Sigmoid colon (tissue), 3 donors: Measurements from ENCODE around the gene RPL14.

Experiments
- CTCF ChIP-seq, 4 experiments: fragments of 450-650 bp in 3 of 4; fragments of 200-600 bp in 1 of 4; IDR thresholded peaks; one replicate each; pipeline ENCODE4 v1.5.1; 2016 to 2019; ENCODE audit warnings: antibody characterized with exemption in 4 of 4, mild to moderate bottlenecking in 3 of 4, moderate library complexity in 2 of 4
- POLR2A ChIP-seq, 2 donors: fragments of 450-650 bp; IDR thresholded peaks; one replicate each; pipeline ENCODE4 v1.6.1; 2016; ENCODE audit warnings: antibody characterized with exemption in 2 of 2, mild to moderate bottlenecking in 2 of 2, moderate library complexity in 2 of 2

DNA sequence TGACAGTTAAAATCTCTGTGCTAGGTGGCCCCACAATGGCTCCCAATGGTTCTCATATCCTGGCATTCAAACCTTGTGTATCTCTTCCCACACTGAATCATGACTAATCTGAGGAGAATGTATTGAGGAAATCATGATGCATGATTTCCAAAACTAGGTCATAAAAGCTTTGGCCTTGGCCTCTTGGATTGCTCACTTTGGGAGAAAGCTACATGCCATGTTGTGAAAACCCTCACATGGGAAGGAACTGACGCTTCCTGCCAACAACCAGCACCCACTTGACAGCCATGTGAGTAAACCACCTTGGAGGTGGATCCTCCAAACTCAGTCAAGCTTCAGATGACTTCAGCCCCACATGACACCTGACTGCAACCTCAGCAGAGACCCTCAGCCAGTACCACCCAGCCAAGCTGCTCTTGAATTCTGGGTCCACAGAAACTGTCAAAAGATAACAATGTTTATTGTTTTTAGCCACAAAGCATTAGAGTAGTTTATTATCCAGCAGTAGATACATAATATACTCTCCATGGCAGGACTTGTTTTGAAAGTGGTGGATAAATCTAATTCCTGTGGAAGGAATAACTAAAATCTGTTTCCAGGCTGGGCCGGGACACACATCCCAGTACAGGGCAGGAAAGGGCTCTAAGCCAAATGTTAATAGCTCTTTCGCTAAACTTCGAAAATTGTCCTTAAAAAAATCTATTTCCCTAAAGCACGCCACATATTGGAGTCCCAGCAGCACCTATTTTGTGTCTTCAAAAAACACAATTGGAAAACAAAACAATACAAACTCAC, 47.7 kb downstream of the RPL14 start:
- no peak for TF ChIP-seq POLR2A (IDR thresholded peaks at IDR 0.05)
- no peak for TF ChIP-seq CTCF (IDR thresholded peaks at IDR 0.05)
